ENCODE results near the gene GRIK4.

DNA sequence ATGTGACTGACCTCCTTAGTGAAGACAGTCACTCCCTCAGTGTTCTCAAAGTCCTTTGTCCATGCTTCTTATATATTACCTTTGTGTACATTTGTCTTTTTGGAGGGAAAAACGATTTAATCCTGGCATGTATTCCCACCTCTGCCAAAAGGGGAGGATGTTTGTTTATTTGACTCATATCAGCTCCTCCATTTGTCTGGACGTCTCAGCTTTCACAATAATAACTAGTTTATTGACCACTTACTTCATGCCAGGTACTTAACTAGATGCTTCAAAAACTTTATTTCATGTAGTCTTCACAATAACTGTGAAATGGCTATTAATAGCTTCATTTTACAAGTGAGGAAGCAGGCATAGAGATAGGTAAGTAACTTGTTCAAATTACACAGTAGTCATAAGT is 517.6 kb downstream of the GRIK4 start:
- TF ChIP-seq, protein P1, sequence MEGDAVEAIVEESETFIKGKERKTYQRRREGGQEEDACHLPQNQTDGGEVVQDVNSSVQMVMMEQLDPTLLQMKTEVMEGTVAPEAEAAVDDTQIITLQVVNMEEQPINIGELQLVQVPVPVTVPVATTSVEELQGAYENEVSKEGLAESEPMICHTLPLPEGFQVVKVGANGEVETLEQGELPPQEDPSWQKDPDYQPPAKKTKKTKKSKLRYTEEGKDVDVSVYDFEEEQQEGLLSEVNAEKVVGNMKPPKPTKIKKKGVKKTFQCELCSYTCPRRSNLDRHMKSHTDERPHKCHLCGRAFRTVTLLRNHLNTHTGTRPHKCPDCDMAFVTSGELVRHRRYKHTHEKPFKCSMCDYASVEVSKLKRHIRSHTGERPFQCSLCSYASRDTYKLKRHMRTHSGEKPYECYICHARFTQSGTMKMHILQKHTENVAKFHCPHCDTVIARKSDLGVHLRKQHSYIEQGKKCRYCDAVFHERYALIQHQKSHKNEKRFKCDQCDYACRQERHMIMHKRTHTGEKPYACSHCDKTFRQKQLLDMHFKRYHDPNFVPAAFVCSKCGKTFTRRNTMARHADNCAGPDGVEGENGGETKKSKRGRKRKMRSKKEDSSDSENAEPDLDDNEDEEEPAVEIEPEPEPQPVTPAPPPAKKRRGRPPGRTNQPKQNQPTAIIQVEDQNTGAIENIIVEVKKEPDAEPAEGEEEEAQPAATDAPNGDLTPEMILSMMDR (conservative IDR thresholded peaks at IDR 0.05 in 1 of 2, IDR thresholded peaks at IDR 0.05 in 1 of 2; ENCODE audit: extremely low read depth in 1 of 2, insufficient read depth in 1 of 2, low read depth in 1 of 2, low read length in 2 of 2) = no peak
- no peak for TF ChIP-seq EZH2 (IDR thresholded peaks at IDR 0.05; ENCODE audit: borderline replicate concordance, low read length)

All from mammary epithelial cell (primary cell).